Activated CD4-positive, alpha-beta T cell treated with anti-CD3 and anti-CD28 coated beads, Interleukin-2, Interleukin-6, amounts not matched to agents 100 ng/mL and 50 ng/mL, durations not matched to agents 16 hours and 8 hours (primary cell): Measurements from ENCODE around the gene MTPN.

Source experiments
- DNase-seq: peaks from one replicate; pipeline ENCODE4 v3.0.0-alpha.2; 2020

MTPN gene, protein sequence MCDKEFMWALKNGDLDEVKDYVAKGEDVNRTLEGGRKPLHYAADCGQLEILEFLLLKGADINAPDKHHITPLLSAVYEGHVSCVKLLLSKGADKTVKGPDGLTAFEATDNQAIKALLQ

DNA sequence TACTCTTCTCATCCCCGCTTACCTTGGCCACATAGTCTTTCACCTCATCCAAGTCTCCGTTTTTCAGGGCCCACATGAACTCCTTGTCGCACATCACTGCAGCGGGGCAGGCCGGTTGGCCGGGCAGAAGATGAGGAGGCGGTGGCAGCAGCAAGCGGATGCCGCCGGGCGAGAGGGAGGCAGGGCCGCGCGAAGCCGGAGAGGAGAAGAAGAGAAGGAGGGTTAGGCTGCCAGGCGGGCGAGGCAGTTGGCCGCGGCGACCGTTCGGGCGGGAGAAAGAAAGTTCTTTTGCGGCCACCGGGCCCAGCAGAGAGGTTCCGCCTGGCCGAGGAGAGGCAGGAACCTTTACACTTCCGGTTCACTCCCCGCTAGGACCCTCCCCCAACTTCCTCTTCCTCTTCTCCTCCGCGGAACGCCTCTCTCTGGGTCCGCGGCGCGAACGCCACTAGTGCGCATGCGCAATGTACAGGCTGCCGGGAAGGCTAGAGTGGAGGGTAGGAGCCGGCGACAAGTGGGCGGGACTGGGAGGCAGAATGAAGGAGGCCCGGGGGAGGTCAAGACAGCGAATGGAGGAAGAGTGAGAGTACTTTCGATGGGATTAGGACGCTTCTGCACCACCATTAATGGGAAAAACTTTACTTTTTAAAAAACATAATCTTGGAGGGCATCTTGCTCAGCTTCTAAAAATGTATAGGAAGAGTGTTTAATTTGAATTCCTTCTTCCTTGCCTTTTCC lies at the start of gene MTPN:
TSS of gene MTPN (minus strand) at position 353 of the 735 bp plus-strand sequence. CDS start at position 94, 259 bp downstream.
- DNase-seq = peak; percentile 100

DNA sequence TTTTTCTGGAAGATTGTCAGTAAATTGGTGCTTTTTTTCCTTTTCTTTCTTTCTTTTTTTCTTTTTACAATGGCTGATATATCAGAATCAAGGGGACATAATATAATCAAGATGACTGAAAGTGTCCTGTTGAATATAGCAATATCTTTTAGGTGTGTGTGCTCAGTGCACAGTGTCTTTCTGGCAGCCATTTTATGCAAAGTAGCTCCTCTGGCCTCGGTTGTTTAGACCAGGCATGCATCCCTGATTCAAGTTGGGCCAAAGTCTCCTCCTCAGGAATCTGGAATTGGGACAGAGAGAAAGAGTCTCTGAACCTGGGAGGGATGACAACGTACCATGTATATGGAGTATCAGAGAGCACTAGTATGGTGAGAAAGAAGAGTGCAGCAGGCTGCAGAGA lies 49.0 kb upstream of the MTPN start:
- no peak for DNase-seq

DNA sequence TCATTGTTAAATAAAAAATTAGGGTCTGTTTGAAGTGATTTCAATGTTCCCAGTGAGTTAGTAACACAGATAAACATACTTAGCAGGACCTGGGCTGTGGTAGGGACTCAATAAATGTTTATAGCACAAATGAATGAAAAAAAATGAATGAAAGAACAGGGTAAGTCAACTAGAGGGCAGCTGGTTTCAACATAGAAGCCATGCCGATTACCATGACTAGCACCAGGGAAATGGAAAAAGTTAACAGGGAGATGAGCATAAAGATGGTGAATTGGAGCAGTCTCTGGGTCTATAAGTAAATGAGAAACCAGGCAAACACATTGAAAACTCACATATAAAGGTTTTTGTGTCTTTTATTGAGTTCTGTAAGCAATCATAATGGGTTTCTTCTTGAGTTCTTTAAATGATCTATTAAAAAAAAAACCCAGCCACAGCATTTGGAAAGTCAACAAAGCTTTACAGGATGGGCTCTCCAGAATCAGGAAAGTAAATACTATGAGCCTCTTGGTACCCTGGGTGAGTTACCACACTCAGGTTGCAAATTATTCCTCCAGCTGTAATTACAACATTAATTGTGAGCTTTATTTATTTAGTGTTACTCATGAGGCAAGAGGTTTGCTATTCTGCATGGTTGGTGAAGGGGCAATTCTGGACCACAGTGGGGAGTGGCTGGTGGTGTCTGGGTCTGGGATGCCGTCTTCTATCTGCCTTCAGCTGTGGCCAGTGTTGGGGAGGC lies 46.1 kb upstream of the MTPN start:
- no peak for DNase-seq

DNA sequence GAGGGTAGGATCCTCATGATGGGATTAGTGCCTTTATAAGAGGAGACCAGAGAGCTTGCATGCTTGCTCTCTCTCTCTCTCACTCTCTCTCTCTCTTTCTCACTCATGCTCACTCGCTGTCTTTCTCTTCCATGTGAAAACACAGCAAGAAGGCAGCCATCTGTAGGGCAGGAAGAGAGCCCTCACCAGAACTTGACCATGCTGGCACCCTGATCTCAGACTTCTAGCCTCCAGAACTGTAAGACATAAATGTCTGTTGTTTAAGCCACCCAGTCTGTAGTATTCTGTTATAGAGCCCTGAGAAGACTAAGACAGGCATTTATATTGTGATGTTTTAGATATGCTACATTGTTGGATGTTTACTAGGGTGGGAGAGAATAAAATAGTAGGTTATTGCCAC lies 43.4 kb upstream of the MTPN start:
- no peak for DNase-seq

DNA sequence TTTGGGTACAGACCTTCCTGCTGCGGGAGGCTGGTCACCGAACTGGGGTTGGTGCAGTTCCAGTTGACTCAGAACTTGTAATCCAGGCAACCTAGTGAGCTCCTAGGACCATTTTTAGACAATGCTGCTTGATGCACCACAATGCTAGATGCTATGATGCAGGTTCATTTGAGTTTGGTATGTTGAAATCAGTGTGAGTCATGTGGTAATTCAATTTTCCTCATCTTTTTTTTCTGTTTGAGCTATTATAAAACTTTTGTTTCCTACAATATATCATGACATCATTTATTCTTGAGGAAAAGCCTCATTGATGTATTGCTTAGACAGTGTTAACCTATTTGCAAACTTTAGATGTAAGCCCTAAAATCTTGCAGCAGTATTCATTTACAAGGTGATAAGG lies 40.9 kb upstream of the MTPN start:
- DNase-seq = no peak

DNA sequence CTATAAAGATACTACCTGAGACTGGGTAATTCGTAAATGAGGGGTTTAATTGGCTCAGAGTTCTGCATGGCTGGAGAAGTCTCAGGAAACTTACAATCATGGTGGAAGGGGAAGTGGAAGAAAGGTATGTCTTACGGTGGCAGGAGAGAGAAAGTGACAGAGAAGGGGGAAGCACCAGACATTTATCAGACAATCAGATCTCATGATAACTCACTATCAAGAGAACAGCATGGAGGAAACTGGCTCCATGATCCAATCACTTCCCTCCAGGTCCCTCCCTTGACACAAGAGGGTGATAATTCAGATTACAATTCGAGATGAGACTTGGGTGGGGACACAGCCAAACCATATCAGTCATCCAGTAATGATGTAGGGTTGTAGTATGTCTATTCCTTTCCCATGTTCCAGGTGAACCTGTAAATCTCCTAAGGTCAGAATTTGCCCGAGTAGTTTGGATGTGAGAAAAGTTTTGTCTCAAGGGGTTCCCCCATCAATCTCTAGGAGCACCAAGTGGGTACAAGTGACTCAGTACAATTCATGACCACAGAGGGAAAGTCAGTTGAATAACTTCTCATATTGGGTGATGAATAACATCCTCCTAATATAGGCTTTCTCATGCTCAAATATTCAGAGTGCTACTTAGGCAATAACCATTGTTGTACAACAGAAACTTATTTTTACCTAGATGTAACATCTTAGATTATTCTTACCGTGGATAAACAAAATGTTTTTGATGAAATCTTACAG lies 39.7 kb upstream of the MTPN start:
- DNase-seq = peak; percentile 46

DNA sequence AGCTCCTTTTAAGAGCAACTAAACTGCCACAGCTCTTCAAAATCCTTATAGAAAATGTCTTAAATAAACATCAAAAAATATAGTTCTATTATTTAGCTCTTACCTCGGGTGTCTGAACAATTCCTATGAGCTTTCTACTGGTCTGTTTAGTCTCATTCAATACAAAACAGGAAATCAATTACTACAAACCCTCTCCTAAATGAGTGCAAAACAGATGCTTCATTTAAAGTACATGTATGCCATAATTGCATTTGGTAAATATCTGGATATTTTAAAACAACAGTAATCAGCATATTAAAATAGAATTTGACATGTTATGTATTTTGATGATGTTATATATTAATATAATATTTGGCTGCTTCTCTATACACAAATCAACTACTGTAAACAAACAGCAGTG lies 38.5 kb upstream of the MTPN start:
- DNase-seq = no peak

DNA sequence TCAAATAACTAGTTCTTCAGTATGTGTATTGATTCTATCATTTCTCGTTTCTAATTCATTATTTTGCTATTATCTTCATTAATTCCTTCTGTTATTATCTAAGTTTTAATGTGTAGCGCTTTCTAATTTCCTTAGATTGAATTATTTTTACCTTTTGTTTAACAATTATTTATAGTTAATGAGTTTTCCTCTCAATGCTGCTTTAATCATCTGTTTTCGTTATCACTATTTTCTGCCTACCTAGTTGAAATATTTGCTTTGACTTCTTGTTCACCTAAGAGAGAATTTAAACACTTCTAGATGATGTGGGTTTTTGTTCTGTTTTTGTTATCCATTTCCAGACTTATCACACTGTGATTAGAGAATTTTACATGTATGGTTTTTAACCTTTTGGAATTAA lies 37.5 kb upstream of the MTPN start:
- no peak for DNase-seq

DNA sequence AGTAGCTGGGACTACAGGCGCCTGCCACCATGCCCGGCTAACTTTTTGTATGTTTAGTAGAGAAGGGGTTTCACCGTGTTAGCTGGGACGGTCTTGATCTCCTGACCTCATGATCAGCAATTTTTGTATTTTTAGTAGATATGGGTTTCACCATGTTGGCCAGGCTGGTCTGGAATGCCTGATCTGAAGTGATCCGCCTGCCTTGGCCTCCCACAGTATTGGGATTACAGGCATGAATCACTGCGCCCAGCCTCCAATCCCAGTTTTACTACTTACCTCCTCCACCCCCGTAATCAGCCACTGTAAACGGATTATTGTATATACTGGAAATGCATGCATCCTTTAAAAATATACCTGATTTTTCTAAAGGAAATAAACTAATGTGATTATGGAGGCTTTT lies 35.1 kb upstream of the MTPN start:
- DNase-seq = no peak

DNA sequence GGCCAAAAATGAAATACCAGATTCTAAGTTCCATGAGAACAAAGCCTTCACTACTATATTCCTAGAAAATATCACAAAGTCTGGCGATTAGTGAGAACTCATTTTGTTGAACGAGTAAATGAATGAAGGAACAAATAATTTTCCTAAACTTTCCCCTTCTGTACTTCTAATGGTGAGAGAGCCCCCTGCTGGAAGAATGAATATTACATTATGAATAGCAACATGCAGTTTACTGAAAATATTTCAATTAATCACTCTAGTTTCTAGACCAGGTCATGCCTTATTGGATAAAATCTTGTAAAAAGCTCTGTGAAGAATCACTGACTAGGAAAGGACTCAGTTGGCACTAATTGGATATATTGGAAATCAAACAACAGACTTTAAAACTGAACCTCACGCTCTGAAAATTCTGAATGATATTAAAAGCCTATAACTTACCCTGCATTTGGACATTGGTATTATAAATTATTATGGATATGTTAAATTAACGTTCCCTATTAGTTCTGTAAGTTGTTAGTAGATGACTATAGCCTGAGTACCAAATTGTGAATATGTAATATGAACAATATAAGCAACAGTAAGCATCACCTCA lies 32.4 kb upstream of the MTPN start:
- peak; percentile 60 for DNase-seq

DNA sequence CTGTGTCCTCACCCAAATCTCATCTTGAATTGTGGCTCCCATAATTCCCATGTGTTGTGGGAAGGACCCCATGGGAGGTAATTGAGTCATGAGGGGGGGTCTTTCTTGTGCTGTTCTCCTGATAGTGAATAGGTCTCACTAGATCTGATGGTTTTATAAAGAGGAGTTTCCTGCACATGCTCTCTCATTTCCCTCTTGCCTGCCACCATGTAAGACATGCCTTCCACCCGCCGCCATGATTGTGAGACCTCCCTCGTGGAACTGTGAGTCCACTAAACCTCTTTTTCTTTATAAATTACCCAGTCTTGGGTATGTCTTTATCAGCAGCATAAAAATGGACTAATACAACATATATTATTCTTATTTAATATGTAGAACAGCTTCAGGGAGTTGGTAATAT lies 29.0 kb upstream of the MTPN start:
- DNase-seq = no peak

DNA sequence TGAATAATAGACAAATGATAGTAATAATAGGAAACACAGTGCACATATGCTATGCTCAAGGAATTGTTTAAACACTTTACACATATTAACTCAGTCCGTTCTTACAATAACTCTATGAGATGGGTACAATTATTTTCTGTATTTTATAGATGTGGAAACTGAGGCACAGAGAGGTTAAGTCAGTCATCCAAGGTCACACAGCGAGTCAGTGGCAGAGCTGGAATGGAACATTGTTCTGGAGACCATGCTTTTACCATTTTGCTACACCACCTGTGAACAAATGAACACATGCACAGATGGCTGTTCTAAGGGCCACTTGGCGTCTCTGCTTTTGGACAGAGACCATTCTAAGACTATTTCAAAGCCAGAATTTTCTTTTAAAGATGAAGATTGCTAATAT lies 26.9 kb upstream of the MTPN start:
- no peak for DNase-seq

DNA sequence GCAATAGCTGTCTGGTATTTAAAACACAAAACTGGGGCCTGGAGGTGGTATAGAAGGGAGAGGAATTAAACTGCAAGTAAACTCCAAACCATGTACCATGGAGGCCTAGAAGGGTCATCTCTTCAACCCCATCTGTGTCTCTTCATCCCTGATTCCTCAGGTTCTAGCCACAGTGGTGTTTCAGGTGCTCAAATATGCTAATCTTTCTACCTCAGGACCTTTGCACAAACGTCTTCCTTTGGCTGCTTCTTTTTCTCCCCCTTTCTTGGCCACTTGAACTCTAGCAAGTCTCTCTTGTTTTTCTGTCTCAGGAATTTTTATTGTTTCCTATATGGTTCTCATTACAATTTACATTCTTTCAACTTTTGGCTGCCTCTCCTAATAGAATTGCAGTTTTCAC lies 25.6 kb upstream of the MTPN start:
- DNase-seq = no peak

DNA sequence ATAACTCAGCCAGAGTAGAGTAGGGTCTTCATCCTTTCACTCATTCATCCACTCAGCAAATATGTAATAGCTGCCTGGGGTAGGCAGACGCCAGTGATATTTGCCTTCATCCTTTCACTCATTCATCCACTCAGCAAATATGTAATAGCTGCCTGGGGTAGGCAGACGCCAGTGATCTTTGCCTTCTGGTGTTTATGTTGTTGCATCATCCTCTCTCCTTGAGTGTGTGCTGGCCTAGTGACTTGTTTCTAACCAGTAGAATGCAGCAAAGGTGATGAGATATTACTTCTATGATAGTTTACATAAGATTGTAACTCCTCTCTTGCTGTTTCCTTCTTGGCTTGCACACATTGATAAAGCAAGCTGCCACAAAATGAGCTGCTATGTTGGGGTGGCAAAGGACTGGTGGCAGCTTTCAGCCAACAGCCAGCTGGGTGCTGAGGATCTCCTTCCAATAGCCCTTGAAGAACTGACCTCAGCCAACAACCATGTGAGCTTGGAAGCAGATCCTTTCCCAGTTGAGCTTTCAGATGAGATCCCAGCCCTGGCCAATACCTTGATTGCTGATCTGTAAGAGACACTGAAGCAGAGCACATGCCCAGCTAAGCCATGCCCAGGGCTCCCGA lies 23.2 kb upstream of the MTPN start:
- no peak for DNase-seq

DNA sequence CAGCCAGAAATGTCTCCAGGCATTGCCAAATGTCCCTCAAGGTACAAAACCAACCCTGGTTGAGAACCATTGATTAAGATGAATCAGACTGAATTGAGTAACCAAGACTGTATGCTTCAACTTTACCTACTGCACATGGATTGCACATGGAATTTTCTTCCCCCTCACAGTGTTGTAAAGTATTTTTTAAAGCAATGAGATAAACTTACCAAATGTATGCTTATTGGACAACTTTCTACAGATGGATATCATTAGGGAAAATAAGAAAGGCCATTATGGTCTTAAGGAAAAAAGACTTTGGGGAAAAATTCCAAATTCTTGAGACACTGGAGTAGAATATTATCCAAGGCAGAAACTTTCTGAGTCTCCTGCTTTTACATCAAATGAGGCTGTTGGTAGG lies 20.9 kb upstream of the MTPN start:
- no peak for DNase-seq

DNA sequence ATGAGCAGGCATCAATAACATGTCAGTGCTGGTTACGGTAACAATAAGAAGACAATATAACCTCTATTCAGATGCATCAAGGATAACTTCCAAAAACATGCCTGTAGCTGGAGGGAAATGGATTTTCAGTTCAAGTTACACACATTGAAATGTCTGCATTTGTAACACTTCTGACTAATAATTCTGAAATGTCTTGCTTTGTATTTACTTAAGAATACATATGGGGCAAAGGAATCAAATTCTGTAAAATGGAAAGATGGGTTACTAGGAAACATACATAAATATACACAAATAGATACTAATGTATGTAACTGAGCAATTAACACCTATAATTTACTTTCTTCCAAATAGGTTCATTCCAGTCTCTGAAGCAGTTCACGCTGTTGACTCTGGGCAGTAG lies 18.6 kb upstream of the MTPN start:
- no peak for DNase-seq

DNA sequence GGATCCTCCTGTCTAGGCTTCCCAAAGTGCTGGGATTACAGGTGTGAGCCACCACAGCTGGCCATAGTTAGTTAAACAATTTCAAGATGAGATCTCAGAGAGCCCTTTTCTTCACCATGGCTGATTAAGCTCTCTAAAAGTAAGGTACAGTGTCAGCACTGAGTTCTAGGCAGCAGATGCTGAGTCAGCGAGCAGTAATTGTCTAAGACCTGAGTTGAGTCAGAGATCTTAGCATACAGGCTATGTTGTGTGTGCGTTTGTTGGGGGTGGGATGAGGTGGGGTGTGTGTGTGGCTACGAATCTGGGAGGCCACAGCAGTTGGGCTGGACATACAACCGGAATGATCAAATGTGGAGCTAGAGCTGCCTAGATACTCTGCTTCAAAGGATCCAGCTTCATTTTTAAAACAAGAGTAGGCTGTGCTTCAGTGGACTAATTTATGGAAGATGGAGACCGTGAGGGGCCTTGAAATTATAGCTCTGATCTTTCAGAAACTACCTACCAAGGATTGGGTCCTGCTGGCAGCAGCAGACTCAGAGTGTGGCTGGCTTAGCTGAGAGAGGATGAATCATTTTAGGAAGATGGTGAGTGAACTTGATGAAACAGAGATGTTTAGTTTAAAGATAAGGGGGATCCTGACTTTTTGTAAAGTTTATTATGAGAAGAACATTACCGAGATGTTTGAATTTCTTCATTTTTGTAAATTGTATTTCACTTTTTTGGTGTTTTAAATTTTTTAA lies 17.5 kb upstream of the MTPN start:
- DNase-seq = peak; percentile 51

DNA sequence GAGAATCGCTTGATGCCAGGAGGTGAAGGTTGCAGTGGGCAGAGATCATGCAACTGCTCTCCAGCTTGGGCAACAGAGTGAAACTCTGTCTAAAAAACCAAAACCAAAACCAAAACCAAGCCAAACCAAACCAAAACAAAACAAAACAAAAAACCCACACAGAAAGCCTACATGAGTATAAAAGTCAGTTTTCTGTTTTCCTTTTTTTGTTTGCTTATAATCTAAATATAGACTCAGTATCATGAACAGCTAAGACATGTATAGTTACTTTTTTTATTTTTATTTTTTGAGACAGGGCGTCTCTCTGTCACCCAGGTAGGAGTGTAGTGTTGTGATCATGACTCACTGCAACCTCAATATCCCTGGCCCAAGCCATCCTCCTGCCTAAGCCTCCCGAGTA lies 16.8 kb upstream of the MTPN start:
- DNase-seq = no peak

DNA sequence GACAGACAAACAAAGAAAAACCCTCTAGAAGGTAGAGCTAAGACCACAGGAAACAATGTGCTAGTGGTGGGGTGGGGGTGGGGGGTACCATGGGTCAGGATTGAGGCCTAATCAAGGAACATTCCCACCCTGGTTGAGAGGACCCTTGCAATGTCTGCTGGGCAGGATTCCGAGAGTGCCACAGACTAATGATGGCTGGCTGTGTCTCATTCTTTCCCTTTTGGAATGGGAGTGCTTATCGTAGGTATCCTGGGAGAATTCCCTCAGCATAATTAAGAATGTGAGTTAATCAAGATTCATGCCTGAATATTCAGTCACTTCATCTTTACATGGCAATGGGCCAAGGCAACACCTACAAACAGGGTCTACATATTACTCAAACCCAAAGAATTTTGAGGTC lies 14.7 kb upstream of the MTPN start:
- no peak for DNase-seq

DNA sequence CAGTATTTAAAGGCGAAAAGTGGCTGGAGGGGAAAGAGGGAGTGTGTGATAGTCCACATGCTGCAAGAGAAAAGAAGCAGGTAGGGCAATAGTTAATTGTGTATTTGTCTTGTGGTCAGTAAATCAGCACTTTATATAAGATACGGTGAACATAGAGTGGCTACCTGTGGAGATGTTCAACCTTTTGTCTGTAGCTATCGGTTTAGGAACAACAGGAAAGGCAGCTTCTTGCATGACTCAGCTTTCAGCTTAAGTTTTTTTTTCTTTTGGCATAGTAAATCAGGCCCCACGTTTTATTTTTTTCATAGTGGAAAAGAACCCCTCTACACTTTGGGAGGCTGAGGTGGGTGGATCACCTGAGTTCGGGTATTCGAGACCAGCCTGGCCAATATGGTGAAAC lies 14.2 kb upstream of the MTPN start:
- DNase-seq = no peak

DNA sequence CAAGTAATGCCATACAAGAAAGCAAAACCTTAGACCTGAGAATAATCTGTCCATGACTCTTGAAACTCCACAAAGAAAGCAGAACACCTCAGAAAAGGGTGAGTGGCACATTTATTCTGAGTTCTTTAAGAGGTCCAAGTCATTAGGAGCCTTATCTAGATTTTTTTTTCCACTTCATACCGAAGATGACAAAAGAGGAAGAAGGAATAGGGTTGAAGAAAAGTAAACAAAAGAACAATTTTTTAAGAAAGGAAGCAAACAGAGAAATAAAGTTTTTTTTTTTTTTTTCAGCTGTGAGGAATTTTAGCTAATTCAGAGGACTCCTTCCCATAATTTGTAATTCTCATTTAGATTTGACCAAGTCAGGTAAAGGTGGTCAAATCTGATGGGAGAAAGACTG lies 13.1 kb upstream of the MTPN start:
- DNase-seq = no peak
